HG03139 (cell line): ENCODE data around the gene SBF1.
"Not testable (repeated sequence)": the region's sequence is repeated elsewhere in the genome, so short reads cannot be mapped to it uniquely, and the experiment has no call there.

ENCODE experiments used
- ATAC-seq: cut with Tn5 transposase; IDR thresholded peaks from one replicate; pipeline ENCODE4 v1.9.1; 2021; ENCODE audit not compliant: unreplicated experiment

Gene SBF1

GRCh38 chr22:50401907-50402306, 72.9 kb downstream of the SBF1 start:
- ATAC-seq: no peak

GRCh38 chr22:50400931-50401330, 73.9 kb downstream of the SBF1 start:
- ATAC-seq: no peak

GRCh38 chr22:50400406-50400805, 74.4 kb downstream of the SBF1 start:
- no peak for ATAC-seq

- ATAC-seq: no peak
These were observed 75.0 kb downstream of the SBF1 start for GRCh38 chr22:50399751-50400331.

- ATAC-seq: no peak
These were observed 75.8 kb downstream of the SBF1 start for GRCh38 chr22:50398831-50399648.

GRCh38 chr22:50397371-50398060, 77.3 kb downstream of the SBF1 start:
- not testable (repeated sequence) for ATAC-seq

- ATAC-seq: no peak
These were observed 78.0 kb downstream of the SBF1 start for GRCh38 chr22:50396751-50397370.
